ENCODE measurements around the gene GARIN3.

The GARIN3 gene

DNA sequence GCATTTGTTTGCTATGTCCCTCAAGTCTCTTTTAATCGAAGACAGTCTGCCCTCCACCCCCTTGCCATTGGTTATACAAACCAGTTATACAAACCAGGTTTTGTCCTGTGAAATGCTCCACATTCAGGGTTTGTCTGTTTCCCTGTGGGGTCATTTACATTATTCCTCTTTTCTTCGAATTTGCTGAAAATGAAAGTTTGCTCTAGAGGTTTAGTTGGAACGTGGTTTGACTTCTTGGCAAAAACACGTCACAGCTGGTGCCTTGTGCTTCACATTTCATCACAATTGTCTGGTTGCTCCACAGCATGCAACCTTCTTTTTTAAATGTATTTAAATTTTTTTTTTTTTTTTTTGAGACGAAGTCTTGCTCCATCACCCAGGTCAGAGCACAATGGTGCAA lies 53.1 kb downstream of the GARIN3 start:
- Histone ChIP-seq H3K4me1 (ENCODE audit: control insufficient read depth, insufficient read depth, low read length, unreplicated experiment) (no peaks in the 10 kb centered on the region), H3K4me3 (ENCODE audit: low read depth, low read length) (peak overlapping the region; percentile 37; the same call in 1 of the 2 replicates), H2AFZ (ENCODE audit: low read length, unreplicated experiment) (peak overlapping the region; percentile 53), H3K79me2 (ENCODE audit: control insufficient read depth, insufficient read depth, low read length, unreplicated experiment) (no peaks in the 10 kb centered on the region), H3K27me3 (ENCODE audit: insufficient read depth, low read length) (no peaks in the 10 kb centered on the region), H3K36me3 (ENCODE audit: insufficient read depth, low read length) (no peaks in the 10 kb centered on the region), H3K27ac (ENCODE audit: low read depth, low read length) (no peak overlapping the region)
